HG03575 (cell line): ENCODE data around the gene TNFRSF19.
"Not testable (repeated sequence)": the region's sequence is repeated elsewhere in the genome, so short reads cannot be mapped to it uniquely, and the experiment has no call there.

Source experiments
- ATAC-seq: cut with Tn5 transposase; IDR thresholded peaks from one replicate; pipeline ENCODE4 v1.9.1; 2021; ENCODE audit not compliant: unreplicated experiment, insufficient number of reproducible peaks, low FRiP score; ENCODE audit errors: extremely low read depth

TNFRSF19 gene

GRCh38 chr13:23570099-23570920 is at the start of gene TNFRSF19:
Gene TNFRSF19, plus strand, starts transcription at chr13:23570412. Its CDS starts 19,772 bp downstream, at chr13:23590184.
- no peak for ATAC-seq

GRCh38 chr13:23529926-23530325 is 40.3 kb upstream of the TNFRSF19 start:
- ATAC-seq: not testable (repeated sequence)

GRCh38 chr13:23531446-23531845 is 38.8 kb upstream of the TNFRSF19 start:
- no peak for ATAC-seq

GRCh38 chr13:23534090-23534489 is 36.1 kb upstream of the TNFRSF19 start:
- ATAC-seq: no peak

- no peak for ATAC-seq
Observed at GRCh38 chr13:23541221-23541824, 28.9 kb upstream of the TNFRSF19 start.

- no peak for ATAC-seq
Observed at GRCh38 chr13:23544668-23545067, 25.5 kb upstream of the TNFRSF19 start.

- ATAC-seq: no peak
Observed at GRCh38 chr13:23547000-23547590, 23.1 kb upstream of the TNFRSF19 start.

- no peak for ATAC-seq
Observed at GRCh38 chr13:23549724-23550123, 20.5 kb upstream of the TNFRSF19 start.

GRCh38 chr13:23550163-23550562 is 20.0 kb upstream of the TNFRSF19 start:
- no peak for ATAC-seq

GRCh38 chr13:23551213-23552008 is 18.8 kb upstream of the TNFRSF19 start:
- no peak for ATAC-seq

GRCh38 chr13:23552171-23552570 is 18.0 kb upstream of the TNFRSF19 start:
- no peak for ATAC-seq

GRCh38 chr13:23552661-23553060 is 17.6 kb upstream of the TNFRSF19 start:
- ATAC-seq: no peak

- no peak for ATAC-seq
Observed at GRCh38 chr13:23554000-23554399, 16.2 kb upstream of the TNFRSF19 start.

- no peak for ATAC-seq
Observed at GRCh38 chr13:23557043-23557442, 13.2 kb upstream of the TNFRSF19 start.

GRCh38 chr13:23557733-23558132 is 12.5 kb upstream of the TNFRSF19 start:
- no peak for ATAC-seq

- ATAC-seq: no peak
Observed at GRCh38 chr13:23558675-23559536, 11.3 kb upstream of the TNFRSF19 start.

GRCh38 chr13:23560571-23561089 is 9.6 kb upstream of the TNFRSF19 start:
- ATAC-seq: no peak

- ATAC-seq: peak; percentile 71
Observed at GRCh38 chr13:23561261-23561660, 9.0 kb upstream of the TNFRSF19 start.
